Omental fat pad (tissue), 4 donors: ENCODE data around the gene EXD3. TPM values are rescaled to one million over a fixed set of nuclear protein-coding genes. Genes with fewer than 3 reads are reported as not detected.

ENCODE experiments used
- ATAC-seq: fragments of 150-250 bp; one replicate; pipeline ENCODE4 v1.9.1; 2016; ENCODE audit warnings: mild to moderate bottlenecking, moderate library complexity; ENCODE audit not compliant: low FRiP score
- DNase-seq: peaks from one replicate; pipeline ENCODE4 v3.0.0-alpha.2; 2019; ENCODE audit warnings: low spot score
- CTCF ChIP-seq, 3 donors: fragments of 450-650 bp; IDR thresholded peaks; one replicate each; pipeline ENCODE4 v1.5.1; 2016 to 2017; ENCODE audit warnings: antibody characterized with exemption in 3 of 3, mild to moderate bottlenecking in 3 of 3, moderate library complexity in 2 of 3
- total RNA-seq, 4 donors: library from RNA; depleted of rRNA; stranded (reverse); fragments of >200 nt; gene quantifications; one replicate each; pipeline ENCODE4 v1.1.0, GENCODE V29; 2016

The EXD3 gene
- total RNA-seq, 4 donors from 2014 or later: 8.3 to 18.3 (median 10.5) TPM

GRCh38 chr9:137359850-137360249, 63.1 kb downstream of the EXD3 start:
- no peak for TF ChIP-seq CTCF (IDR thresholded peaks at IDR 0.05)
- ATAC-seq: no peak
- no peak for DNase-seq

GRCh38 chr9:137358126-137358525, 64.8 kb downstream of the EXD3 start:
- no peak for TF ChIP-seq CTCF (IDR thresholded peaks at IDR 0.05)
- DNase-seq (no peak), ATAC-seq (no peak)

DNA sequence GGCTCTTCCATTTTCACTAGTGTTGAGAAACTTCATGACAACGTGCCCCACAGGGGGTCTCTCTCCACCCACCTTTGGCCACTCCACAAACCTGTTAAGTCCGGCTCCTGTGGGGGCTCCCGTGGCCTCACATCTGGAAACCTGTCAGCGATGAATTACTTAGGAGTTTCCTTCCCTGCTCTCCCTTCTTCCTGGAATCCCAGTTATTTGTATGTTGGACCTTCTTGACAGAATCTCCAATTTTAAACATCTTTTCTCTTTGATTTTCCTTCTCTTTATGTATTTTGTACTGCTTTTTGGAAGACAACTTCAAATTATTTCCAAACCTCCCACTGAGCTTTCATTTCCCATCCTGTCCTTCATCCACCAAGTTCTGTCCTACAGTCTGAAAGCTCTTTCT, 65.8 kb downstream of the EXD3 start:
- TF ChIP-seq CTCF (IDR thresholded peaks at IDR 0.05): no peak
- DNase-seq (no peak), ATAC-seq (no peak)

- DNase-seq (no peak), ATAC-seq (no peak)
- no peak for TF ChIP-seq CTCF (IDR thresholded peaks at IDR 0.05)
Measured at GRCh38 chr9:137355761-137356365, 67.1 kb downstream of the EXD3 start.

DNA sequence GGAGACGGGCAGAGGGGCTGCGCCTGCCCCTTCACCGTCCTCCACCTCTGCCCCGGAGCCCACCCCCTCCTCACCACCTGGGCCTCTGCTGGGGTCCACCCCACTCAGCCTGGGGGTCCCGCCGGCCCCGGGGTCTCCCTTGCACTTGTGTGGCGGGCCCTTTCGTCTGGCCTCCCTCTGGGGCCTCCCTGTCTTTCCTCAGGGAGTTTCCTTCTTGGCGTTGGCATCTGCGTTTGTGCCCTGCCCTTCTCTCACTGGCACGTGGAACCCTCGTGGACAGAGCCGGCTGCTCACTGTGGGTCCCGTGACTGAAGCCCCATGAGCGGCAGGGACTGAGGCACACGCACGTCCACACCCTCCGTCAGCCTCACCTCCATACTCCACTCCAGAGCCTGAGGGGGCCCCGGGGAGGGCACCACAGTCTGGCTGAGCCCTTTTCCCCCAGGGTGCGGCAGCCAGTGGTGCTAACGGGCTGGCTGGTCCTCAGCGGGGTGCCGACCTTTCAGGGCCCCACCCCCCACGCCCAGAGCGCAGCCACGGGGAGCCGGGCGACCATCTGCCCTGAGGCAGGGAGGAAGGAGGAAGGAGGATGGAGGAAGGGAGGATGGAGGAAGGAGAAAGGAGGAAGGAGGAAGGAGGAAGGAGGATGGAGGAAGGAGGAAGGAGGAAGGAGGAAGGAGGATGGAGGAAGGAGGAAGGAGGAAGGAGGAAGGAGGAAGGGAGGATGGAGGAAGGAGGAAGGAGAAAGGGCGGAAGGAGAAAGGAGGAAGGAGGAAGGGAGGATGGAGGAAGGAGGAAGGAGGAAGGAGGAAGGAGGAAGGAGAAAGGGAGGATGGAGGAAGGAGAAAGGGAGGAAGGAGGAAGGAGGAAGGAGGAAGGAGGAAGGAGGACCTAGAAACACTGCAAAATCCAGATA, 67.9 kb downstream of the EXD3 start:
- no peak for ATAC-seq
- no peak for DNase-seq
- no peak for TF ChIP-seq CTCF (IDR thresholded peaks at IDR 0.05)

DNA sequence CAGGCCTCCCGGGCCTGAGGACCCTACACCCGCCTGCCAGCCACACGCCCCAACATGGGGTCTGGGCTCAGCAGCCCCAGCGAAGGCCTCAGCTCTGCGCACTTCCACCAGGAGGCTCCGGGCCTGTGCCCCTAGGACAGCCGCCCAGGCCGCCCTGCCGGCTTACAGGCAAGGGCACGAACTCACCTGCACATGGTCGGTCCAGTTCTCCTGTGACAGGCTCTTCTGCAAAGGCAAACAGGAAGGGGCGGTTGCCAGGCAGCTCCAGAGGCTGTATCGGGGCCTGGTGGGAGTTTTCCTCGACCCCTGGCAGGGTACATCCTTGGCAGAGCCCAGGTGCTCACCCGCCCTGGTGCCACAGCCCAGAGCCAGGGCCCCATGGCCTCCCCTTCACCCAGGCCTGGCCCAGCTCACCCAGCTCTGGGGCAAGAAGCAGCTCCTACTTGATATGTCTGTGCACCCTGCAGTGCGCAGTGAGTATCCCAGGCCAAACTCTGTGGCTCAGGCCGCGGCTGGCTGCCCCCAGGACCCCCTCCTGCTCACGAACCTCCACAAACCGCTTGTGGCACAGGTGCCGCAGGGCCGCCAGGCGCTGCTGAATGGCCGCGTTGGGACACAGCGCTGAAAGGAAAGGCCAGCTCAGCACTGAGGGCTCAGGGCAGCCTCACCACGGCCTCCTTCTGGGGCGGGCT, 68.7 kb downstream of the EXD3 start:
- DNase-seq (no peak), ATAC-seq (no peak)
- TF ChIP-seq CTCF (IDR thresholded peaks at IDR 0.05): no peak
